IMR-90 (cell line): Measurements from ENCODE around the gene PRKAR1A. TPM values are rescaled to one million over a fixed set of nuclear protein-coding genes. Genes with fewer than 3 reads are reported as not detected.

Source experiments
- ATAC-seq: fragments of 200-7000 bp; cut with Tn5 transposase; 2 replicates; pipeline ENCODE4 v1.9.1; 2020; ENCODE audit warnings: low read depth, mild to moderate bottlenecking, moderate library complexity
- BruUV-seq: library from RNA; stranded (reverse); fragments of 400-500 nt; replicated peaks from 2 replicates; lab custom pipeline; 2021; lab: Mats Ljungman, UMichigan
- CTCF ChIA-PET: fragments of 300-600 bp; formaldehyde crosslinking; extraction: SDS; loops from one replicate; lab custom pipeline; 2021; ENCODE audit warnings: antibody characterized with exemption; lab: Yijun Ruan, JAX
- POLR2A ChIA-PET: fragments of 300-600 bp; sonication (Branson Sonifier 250); formaldehyde crosslinking; loops from one replicate; lab custom pipeline; 2022; ENCODE audit warnings: antibody characterized with exemption; ENCODE audit not compliant: unreplicated experiment; lab: Charles Lee
- DNase-seq: peaks from one replicate; pipeline ENCODE4 v3.0.0; 2013
- H2AFZ ChIP-seq: replicated peaks from 2 replicates; pipeline ENCODE3; 2013; ENCODE audit warnings: low read length, mild to moderate bottlenecking; ENCODE audit not compliant: poor library complexity
- H2AK5ac ChIP-seq: 2 replicates; pipeline ENCODE4 v1.6.1; 2013; ENCODE audit warnings: low read depth, low read length, inconsistent platforms
- H2AK9ac ChIP-seq: replicated peaks from 2 replicates; pipeline ENCODE3; 2013; ENCODE audit warnings: mild to moderate bottlenecking, low read depth, low read length, moderate library complexity; ENCODE audit not compliant: poor library complexity
- H2BK120ac ChIP-seq: 2 replicates; pipeline ENCODE4 v1.6.1; 2013; ENCODE audit warnings: low read depth, low read length, inconsistent platforms
- H2BK15ac ChIP-seq: 3 replicates; pipeline ENCODE4 v1.6.1; 2013; ENCODE audit warnings: low read depth, low read length, inconsistent platforms
- H2BK20ac ChIP-seq: 2 replicates; pipeline ENCODE4 v1.6.1; 2013; ENCODE audit warnings: low read depth, mild to moderate bottlenecking, inconsistent platforms, low read length, moderate library complexity
- H2BK5ac ChIP-seq: 2 replicates; pipeline ENCODE4 v1.6.1; 2013; ENCODE audit warnings: mild to moderate bottlenecking, low read depth, low read length, inconsistent platforms; ENCODE audit not compliant: poor library complexity, severe bottlenecking
- H3K14ac ChIP-seq: replicated peaks from 2 replicates; pipeline ENCODE4 v1.6.1; 2013; ENCODE audit warnings: low read depth, low read length, inconsistent platforms
- H3K18ac ChIP-seq: 2 replicates; pipeline ENCODE4 v1.6.1; 2013; ENCODE audit warnings: low read depth, low read length, control low read depth
- H3K23ac ChIP-seq: 2 replicates; pipeline ENCODE4 v1.6.1; 2013; ENCODE audit warnings: low read depth, low read length, inconsistent platforms
- H3K27ac ChIP-seq: 2 replicates; pipeline ENCODE4 v1.5.1; 2013; ENCODE audit warnings: mild to moderate bottlenecking, control low read depth, low read length; ENCODE audit not compliant: insufficient read depth
- H3K27me3 ChIP-seq: 2 replicates; pipeline ENCODE4 v1.6.1; 2013; ENCODE audit warnings: low read length; ENCODE audit not compliant: control insufficient read depth, insufficient read depth
- H3K36me3 ChIP-seq: 2 replicates; pipeline ENCODE4 v1.6.1; 2013; ENCODE audit warnings: low read length, mixed read lengths; ENCODE audit not compliant: control insufficient read depth, insufficient read depth
- H3K4ac ChIP-seq: 2 replicates; pipeline ENCODE4 v1.6.1; 2013; ENCODE audit warnings: low read depth, low read length, inconsistent platforms
- H3K4me1 ChIP-seq: 2 replicates; pipeline ENCODE4 v1.6.1; 2013; ENCODE audit warnings: low read length, mixed read lengths; ENCODE audit not compliant: control insufficient read depth, insufficient read depth
- H3K4me2 ChIP-seq: 2 replicates; pipeline ENCODE4 v1.6.1; 2013; ENCODE audit warnings: low read depth, mild to moderate bottlenecking, control low read depth, low read length, moderate library complexity
- H3K4me3 ChIP-seq: 2 replicates; pipeline ENCODE4 v1.5.1; 2013; ENCODE audit warnings: low read depth, mild to moderate bottlenecking, control low read depth, low read length, moderate library complexity; ENCODE audit not compliant: insufficient read depth
- H3K56ac ChIP-seq: 2 replicates; pipeline ENCODE4 v1.6.1; 2013; ENCODE audit warnings: low read length, inconsistent platforms; ENCODE audit not compliant: insufficient read depth; ENCODE audit errors: extremely low read depth
- H3K79me1 ChIP-seq, 2 experiments: 2 replicates each; pipeline ENCODE4 v1.6.1; 2013; ENCODE audit warnings: low read length in 2 of 2, inconsistent platforms in 1 of 2, low read depth in 1 of 2
- H3K9ac ChIP-seq: 2 replicates; pipeline ENCODE4 v1.6.1; 2013; ENCODE audit warnings: low read depth, low read length, control low read depth
- H3K9me1 ChIP-seq: 2 replicates; pipeline ENCODE4 v1.6.1; 2013; ENCODE audit warnings: low read length, inconsistent platforms; ENCODE audit not compliant: insufficient read depth
- H3K9me3 ChIP-seq: 2 replicates; pipeline ENCODE4 v1.6.1; 2013; ENCODE audit warnings: low read length; ENCODE audit not compliant: control insufficient read depth, insufficient read depth
- H4K20me1 ChIP-seq: 2 replicates; pipeline ENCODE4 v1.6.1; 2013; ENCODE audit warnings: low read length, inconsistent platforms; ENCODE audit not compliant: insufficient read depth
- H4K5ac ChIP-seq: 2 replicates; pipeline ENCODE4 v1.6.1; 2013; ENCODE audit warnings: mild to moderate bottlenecking, low read depth, low read length, control low read depth
- H4K8ac ChIP-seq, 2 experiments: 2 replicates each; pipeline ENCODE4 v1.6.1; 2013; ENCODE audit warnings: low read depth in 2 of 2, low read length in 2 of 2, control low read depth in 1 of 2, inconsistent platforms in 1 of 2
- H4K91ac ChIP-seq: 2 replicates; pipeline ENCODE4 v1.6.1; 2013; ENCODE audit warnings: low read depth, low read length, inconsistent platforms; ENCODE audit not compliant: insufficient read depth
- MAZ ChIP-seq: IDR thresholded peaks from 2 replicates; pipeline ENCODE4 v1.6.1; 2012; ENCODE audit warnings: low read depth, mild to moderate bottlenecking, low read length, improper control_type of control experiment, moderate library complexity, borderline replicate concordance
- NFE2L2 ChIP-seq: fragments of 150-350 bp; IDR thresholded peaks from 2 replicates; pipeline ENCODE4 v1.6.1; 2016; ENCODE audit warnings: low read depth, mild to moderate bottlenecking, low read length
- RAD21 ChIP-seq: IDR thresholded peaks from 2 replicates; pipeline ENCODE4 v1.6.1; 2012; ENCODE audit warnings: low read length, improper control_type of control experiment
- WGBS, 2 experiments: methylation state at CpG; one replicate each; pipeline versions ENCODE4 v1.1.5 to v1.1.7; 2013; ENCODE audit warnings: missing lambda C conversion rate in 2 of 2; ENCODE audit not compliant: insufficient read length in 1 of 2; ENCODE audit errors: extremely low coverage in 2 of 2; 5-methylcytosine and 5-hydroxymethylcytosine counted together
- dilution Hi-C: fragments of 300-500 bp; cut with HindIII; formaldehyde crosslinking; loops from one replicate; pipeline ENCODE4 v1.14.3; 2018; ENCODE audit warnings: low sequenced_read_pairs; ENCODE audit not compliant: unreplicated experiment
- in situ Hi-C: fragments of 300-500 bp; cut with MboI; formaldehyde crosslinking; loops from 3 replicates; pipeline ENCODE4 v1.14.3; 2019; ENCODE audit warnings: low sequenced_read_pairs, inconsistent platforms, mixed read lengths
- intact Hi-C: fragments of 100-400 bp; cut with micrococcal nuclease; formaldehyde crosslinking; loops from 2 replicates; pipeline ENCODE4 v1.10.0; 2022
- polyA plus RNA-seq, 3 experiments: library from polyadenylated mRNA; depleted of rRNA; stranded (reverse); fragments of >200 nt; gene quantifications; 2 replicates each; pipeline ENCODE4 v1.2.3, GENCODE V29; 2012; ENCODE audit warnings: low replicate concordance in 1 of 3
- total RNA-seq: library from RNA; depleted of rRNA; stranded (reverse); fragments of >200 nt; gene quantifications from 2 replicates; pipeline ENCODE4 v1.2.3, GENCODE V29; 2012

PRKAR1A gene
- total and polyA plus RNA-seq, 2 of the 4 experiments (the other 2 are of a cell fraction): 145 to 256 TPM

- TF ChIP-seq NFE2L2 (no peak), MAZ (no peak), RAD21 (no peak)
- no peaks in the 10 kb centered on the region for H3K9me1 ChIP-seq
- ATAC-seq (no peak), DNase-seq (no peak)
- POLR2A ChIA-PET: interaction anchor here (0.7 kb wide), 1 partner anchor 13 kb away, joined by 6 read pairs; no protein-coding TSS in a partner anchor
- no peak overlapping the region for H3K56ac ChIP-seq
- no peak overlapping the region for H4K5ac ChIP-seq
- no peaks in the 10 kb centered on the region for H3K4me1 ChIP-seq
- no peaks in the 10 kb centered on the region for H3K79me1 ChIP-seq
- H2BK5ac ChIP-seq: no peak overlapping the region
- dilution Hi-C loops: no loop called here
- WGBS, 2 experiments: no CpG with 5 or more reads among the region's 5 CpGs
- no peak overlapping the region for H3K18ac ChIP-seq
- H3K4me3 ChIP-seq: no peak overlapping the region
- H2AK9ac ChIP-seq: no peak overlapping the region
- H2AFZ ChIP-seq: no peak overlapping the region
- no peak overlapping the region for H2BK120ac ChIP-seq
- H3K27ac ChIP-seq: no peak overlapping the region
- no peak overlapping the region for H4K91ac ChIP-seq
- H3K14ac ChIP-seq: no peak overlapping the region
- H3K4ac ChIP-seq: no peak overlapping the region
- no peaks in the 10 kb centered on the region for H3K36me3 ChIP-seq
- no peaks in the 10 kb centered on the region; the same call in 1 of the 2 replicates for H3K27me3 ChIP-seq
- no peak overlapping the region for H4K8ac ChIP-seq
- H2AK5ac ChIP-seq: no peak overlapping the region
- H4K20me1 ChIP-seq: no peaks in the 10 kb centered on the region
- BruUV-seq: no TSS peak
- H3K9me3 ChIP-seq: 0 out of 2 replicates have a peak, but pooled peaks cover 3% of the 10 kb centered on the region
- intact Hi-C loops: no loop called here
- no peak overlapping the region for H2BK20ac ChIP-seq
- H3K4me2 ChIP-seq: no peak overlapping the region
- no peak overlapping the region for H3K23ac ChIP-seq
- H2BK15ac ChIP-seq: no peak overlapping the region
- no peak overlapping the region for H3K9ac ChIP-seq
- in situ Hi-C loops: no loop called here
- CTCF ChIA-PET: interaction anchor here (0.7 kb wide), 1 partner anchor 13 kb away, joined by 3 read pairs; no protein-coding TSS in a partner anchor
These were observed 74.8 kb downstream of the PRKAR1A start for GRCh38 chr17:68587026-68587425.
